ENCODE measurements around the gene DMBX1. TPM values are rescaled to one million over a fixed set of nuclear protein-coding genes. Genes with fewer than 3 reads are reported as not detected.

The DMBX1 gene
- total and polyA plus RNA-seq, 2 of the 4 experiments (the other 2 are of a cell fraction), result not detected

GRCh38 chr1:46446646-46447498, 42.8 kb upstream of the DMBX1 start (continued):
- no peak for TF ChIP-seq BHLHE40 (IDR thresholded peaks at IDR 0.05; ENCODE audit: low read depth, low read length)
- no peak for TF ChIP-seq CEBPB (IDR thresholded peaks at IDR 0.05; ENCODE audit: low read depth, low read length)

DNA sequence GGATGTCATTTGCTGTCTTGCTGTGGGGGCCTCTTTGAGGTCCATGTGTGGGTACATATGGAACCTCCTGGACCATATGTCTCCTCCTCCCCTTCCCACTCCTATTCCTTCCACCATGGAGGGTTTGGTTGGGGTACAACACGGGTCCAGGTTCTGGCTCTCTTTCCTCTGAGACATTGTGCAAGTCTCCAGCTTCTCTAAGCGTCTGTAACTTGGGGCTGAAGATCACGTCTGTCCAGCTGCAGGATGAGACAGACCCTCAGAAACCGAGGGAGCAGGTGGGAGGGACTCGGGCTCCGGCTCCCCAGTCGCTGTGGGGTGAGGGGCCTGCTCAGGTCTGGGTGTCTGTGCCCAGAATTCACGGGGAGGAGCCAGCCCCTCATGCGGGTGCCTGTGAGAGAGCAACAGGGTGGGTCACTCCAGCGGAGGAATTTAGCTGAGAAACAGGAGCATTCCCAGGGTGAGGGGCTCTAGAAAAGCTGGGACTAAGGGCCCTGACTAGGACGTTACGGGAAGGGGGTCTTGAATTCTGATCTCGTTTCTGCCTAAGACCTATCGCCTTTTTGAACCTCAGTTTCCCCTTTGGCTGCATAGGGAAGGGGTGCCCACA, 42.0 kb upstream of the DMBX1 start:
- no peak overlapping the region for H2AK5ac ChIP-seq (ENCODE audit: low read depth, low read length)
- no peaks in the 10 kb centered on the region for H3K9me3 ChIP-seq (ENCODE audit: control insufficient read depth, insufficient read depth, low read length)
- H3K27ac ChIP-seq (ENCODE audit: insufficient read depth, low read length), result no peak overlapping the region
- H2BK5ac ChIP-seq (ENCODE audit: low read depth, low read length, poor library complexity, severe bottlenecking), result no peak overlapping the region
- H2AK9ac ChIP-seq (replicated peaks; ENCODE audit: low read depth, low read length, poor library complexity), result no peak overlapping the region
- H3K14ac ChIP-seq (replicated peaks; ENCODE audit: low read depth, low read length), result no peak overlapping the region
- H4K20me1 ChIP-seq (ENCODE audit: insufficient read depth, low read length), result no peaks in the 10 kb centered on the region
- no peak overlapping the region for H3K4ac ChIP-seq (ENCODE audit: low read depth, low read length)
- POLR2A ChIA-PET (ENCODE audit: unreplicated experiment), result no interaction called here
- no peaks in the 10 kb centered on the region for H3K9me1 ChIP-seq (ENCODE audit: insufficient read depth, low read length)
- dilution Hi-C loops (cut with HindIII; ENCODE audit: low sequenced_read_pairs, unreplicated experiment), result no loop called here
- DNase-seq (no peak), ATAC-seq (ENCODE audit: low read depth) (no peak)
- intact Hi-C loops (cut with micrococcal nuclease), result loop anchor here (1.0 to 2.0 kb wide), 3 partner anchors 81 to 279 kb away; no protein-coding TSS in a partner anchor
- H2BK15ac ChIP-seq (ENCODE audit: low read depth, low read length), result no peak overlapping the region
- no peak overlapping the region for H2AFZ ChIP-seq (replicated peaks; ENCODE audit: low read length, poor library complexity)
- no peaks in the 10 kb centered on the region for H3K36me3 ChIP-seq (ENCODE audit: control insufficient read depth, insufficient read depth, low read length)
- no peak overlapping the region for H4K8ac ChIP-seq (ENCODE audit: low read depth in 2 of 2, low read length in 2 of 2)
- no peaks in the 10 kb centered on the region; the same call in 1 of the 2 replicates for H3K4me1 ChIP-seq (ENCODE audit: control insufficient read depth, insufficient read depth, low read length)
- no peak overlapping the region for H3K56ac ChIP-seq (ENCODE audit: extremely low read depth, insufficient read depth, low read length)
- 8% methylated on average over 2 of the region's 14 CpGs; no CpG with 5 or more reads in 1 of the 2 experiments for WGBS, 2 experiments (ENCODE audit: extremely low coverage in 2 of 2, insufficient read length in 1 of 2)
- H3K18ac ChIP-seq (ENCODE audit: low read depth, low read length), result no peak overlapping the region
- no peak overlapping the region for H4K91ac ChIP-seq (ENCODE audit: insufficient read depth, low read depth, low read length)
- H3K4me3 ChIP-seq (ENCODE audit: insufficient read depth, low read depth, low read length), result no peak overlapping the region
- peaks cover 77% of the 10 kb centered on the region for H3K27me3 ChIP-seq (ENCODE audit: control insufficient read depth, insufficient read depth, low read length)
- in situ Hi-C loops (cut with MboI; ENCODE audit: low sequenced_read_pairs), result loop anchor here (5.0 kb wide), 1 partner anchor 80 kb away; no protein-coding TSS in a partner anchor
- BruUV-seq (replicated peaks), result no TSS peak
- no peak overlapping the region for H4K5ac ChIP-seq (ENCODE audit: low read depth, low read length)
- H3K23ac ChIP-seq (ENCODE audit: low read depth, low read length), result no peak overlapping the region
- CTCF ChIA-PET, result interaction anchor here (0.6 to 1.9 kb wide), 8 partner anchors 16 to 169 kb away, joined by 3 to 12 read pairs (median 4); partner anchors contain the start of gene MOB3C
- H2BK20ac ChIP-seq (ENCODE audit: low read depth, low read length), result no peak overlapping the region
- H3K4me2 ChIP-seq (ENCODE audit: low read depth, low read length), result no peak overlapping the region
- H2BK120ac ChIP-seq (ENCODE audit: low read depth, low read length), result no peak overlapping the region
- no peak overlapping the region for H3K9ac ChIP-seq (ENCODE audit: low read depth, low read length)
- H3K79me1 ChIP-seq (ENCODE audit: low read depth in 1 of 2, low read length in 2 of 2), result no peaks in the 10 kb centered on the region
- TF ChIP-seq RCOR1 (IDR thresholded peaks at IDR 0.05; ENCODE audit: insufficient replicate concordance, low read length), result no peak
- no peak for TF ChIP-seq MAFK (IDR thresholded peaks at IDR 0.05; ENCODE audit: low read depth, low read length)
- TF ChIP-seq BHLHE40 (IDR thresholded peaks at IDR 0.05; ENCODE audit: low read depth, low read length), result no peak
- TF ChIP-seq, protein P1, sequence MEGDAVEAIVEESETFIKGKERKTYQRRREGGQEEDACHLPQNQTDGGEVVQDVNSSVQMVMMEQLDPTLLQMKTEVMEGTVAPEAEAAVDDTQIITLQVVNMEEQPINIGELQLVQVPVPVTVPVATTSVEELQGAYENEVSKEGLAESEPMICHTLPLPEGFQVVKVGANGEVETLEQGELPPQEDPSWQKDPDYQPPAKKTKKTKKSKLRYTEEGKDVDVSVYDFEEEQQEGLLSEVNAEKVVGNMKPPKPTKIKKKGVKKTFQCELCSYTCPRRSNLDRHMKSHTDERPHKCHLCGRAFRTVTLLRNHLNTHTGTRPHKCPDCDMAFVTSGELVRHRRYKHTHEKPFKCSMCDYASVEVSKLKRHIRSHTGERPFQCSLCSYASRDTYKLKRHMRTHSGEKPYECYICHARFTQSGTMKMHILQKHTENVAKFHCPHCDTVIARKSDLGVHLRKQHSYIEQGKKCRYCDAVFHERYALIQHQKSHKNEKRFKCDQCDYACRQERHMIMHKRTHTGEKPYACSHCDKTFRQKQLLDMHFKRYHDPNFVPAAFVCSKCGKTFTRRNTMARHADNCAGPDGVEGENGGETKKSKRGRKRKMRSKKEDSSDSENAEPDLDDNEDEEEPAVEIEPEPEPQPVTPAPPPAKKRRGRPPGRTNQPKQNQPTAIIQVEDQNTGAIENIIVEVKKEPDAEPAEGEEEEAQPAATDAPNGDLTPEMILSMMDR (conservative IDR thresholded peaks at IDR 0.05; ENCODE audit: low read depth, low read length), result no peak
- TF ChIP-seq MXI1 (IDR thresholded peaks at IDR 0.05; ENCODE audit: borderline replicate concordance, low read depth, low read length), result no peak
- TF ChIP-seq RFX5 (IDR thresholded peaks at IDR 0.05; ENCODE audit: low read depth, low read length), result no peak
- TF ChIP-seq FOS (IDR thresholded peaks at IDR 0.05; ENCODE audit: low read depth, low read length), result no peak
- TF ChIP-seq NFE2L2 (IDR thresholded peaks at IDR 0.05; ENCODE audit: low read depth, low read length), result no peak
- TF ChIP-seq ELK1 (IDR thresholded peaks at IDR 0.05; ENCODE audit: borderline replicate concordance, low read depth, low read length), result no peak
- TF ChIP-seq CHD1 (IDR thresholded peaks at IDR 0.05; ENCODE audit: low read depth, low read length), result no peak
- TF ChIP-seq RAD21 (IDR thresholded peaks at IDR 0.05; ENCODE audit: low read length), result no peak
